ENCODE measurements around the gene UQCRHL.
A peak's percentile ranks its signal among the peaks of the same experiment; 100 is the strongest.
"Not testable (repeated sequence)": the region's sequence is repeated elsewhere in the genome, so short reads cannot be mapped to it uniquely, and the experiment has no call there.

Gene UQCRHL

DNA sequence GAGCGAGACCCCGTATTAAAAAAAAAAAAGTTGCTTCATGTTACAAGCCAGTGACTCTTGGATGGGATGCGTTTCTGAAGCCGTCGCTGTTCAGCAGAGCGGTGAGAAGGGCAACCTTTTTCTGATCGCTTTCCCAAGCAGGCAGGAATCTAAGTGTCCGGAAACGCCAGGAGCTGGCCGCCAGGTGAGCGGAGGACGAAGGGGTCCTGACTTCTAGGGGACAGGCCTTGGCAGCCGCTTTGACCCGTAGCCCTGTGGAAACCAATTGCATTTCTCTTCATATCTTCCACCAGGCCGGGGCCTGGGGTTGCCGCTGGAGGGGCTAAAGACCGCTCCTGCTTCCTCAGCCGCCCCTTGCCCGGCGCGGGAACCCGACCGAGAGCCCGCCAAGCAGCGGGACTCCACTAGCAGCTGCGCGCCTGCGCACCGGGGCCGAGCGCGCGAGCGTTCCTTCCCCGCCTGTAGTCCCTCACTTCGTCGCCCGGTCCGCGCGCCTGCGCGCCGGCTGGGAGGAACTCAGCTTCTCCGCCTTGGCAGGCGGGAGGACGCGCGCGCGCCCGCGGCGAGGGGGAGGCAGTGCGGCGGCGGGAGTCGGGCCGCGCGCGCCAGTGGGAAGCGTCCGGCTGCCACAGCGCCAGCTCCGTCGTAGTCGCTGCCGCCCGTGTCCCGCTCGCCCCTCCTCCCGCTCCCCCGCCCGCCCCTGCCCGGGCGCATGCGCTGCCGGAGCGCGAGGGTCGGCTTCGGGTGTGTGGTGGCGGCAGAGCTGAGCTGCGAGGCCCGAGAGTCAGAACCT lies 39.8 kb upstream of the UQCRHL start, which contains the start of gene SPEN:
Gene SPEN, plus strand, starts transcription at position 608 of the 793 bp plus-strand sequence. CDS start 361 bp downstream, outside the sequence.
- ATAC-seq, result peak; percentile 80
- TF ChIP-seq ZFP3 (CRISPR knock-in tag; IDR thresholded peaks at IDR 0.05), result no peak
- TF ChIP-seq, protein P1, sequence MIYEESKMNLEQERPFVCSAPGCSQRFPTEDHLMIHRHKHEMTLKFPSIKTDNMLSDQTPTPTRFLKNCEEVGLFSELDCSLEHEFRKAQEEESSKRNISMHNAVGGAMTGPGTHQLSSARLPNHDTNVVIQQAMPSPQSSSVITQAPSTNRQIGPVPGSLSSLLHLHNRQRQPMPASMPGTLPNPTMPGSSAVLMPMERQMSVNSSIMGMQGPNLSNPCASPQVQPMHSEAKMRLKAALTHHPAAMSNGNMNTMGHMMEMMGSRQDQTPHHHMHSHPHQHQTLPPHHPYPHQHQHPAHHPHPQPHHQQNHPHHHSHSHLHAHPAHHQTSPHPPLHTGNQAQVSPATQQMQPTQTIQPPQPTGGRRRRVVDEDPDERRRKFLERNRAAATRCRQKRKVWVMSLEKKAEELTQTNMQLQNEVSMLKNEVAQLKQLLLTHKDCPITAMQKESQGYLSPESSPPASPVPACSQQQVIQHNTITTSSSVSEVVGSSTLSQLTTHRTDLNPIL (CRISPR knock-in tag; IDR thresholded peaks at IDR 0.05; ENCODE audit: low read depth), result no peak
- no peak for TF ChIP-seq ZFP30 (CRISPR knock-in tag; IDR thresholded peaks at IDR 0.05)
- TF ChIP-seq, protein P2, sequence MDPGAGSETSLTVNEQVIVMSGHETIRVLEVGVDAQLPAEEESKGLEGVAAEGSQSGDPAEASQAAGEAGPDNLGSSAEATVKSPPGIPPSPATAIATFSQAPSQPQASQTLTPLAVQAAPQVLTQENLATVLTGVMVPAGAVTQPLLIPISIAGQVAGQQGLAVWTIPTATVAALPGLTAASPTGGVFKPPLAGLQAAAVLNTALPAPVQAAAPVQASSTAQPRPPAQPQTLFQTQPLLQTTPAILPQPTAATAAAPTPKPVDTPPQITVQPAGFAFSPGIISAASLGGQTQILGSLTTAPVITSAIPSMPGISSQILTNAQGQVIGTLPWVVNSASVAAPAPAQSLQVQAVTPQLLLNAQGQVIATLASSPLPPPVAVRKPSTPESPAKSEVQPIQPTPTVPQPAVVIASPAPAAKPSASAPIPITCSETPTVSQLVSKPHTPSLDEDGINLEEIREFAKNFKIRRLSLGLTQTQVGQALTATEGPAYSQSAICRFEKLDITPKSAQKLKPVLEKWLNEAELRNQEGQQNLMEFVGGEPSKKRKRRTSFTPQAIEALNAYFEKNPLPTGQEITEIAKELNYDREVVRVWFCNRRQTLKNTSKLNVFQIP (CRISPR knock-in tag; IDR thresholded peaks at IDR 0.05; ENCODE audit: borderline replicate concordance, low read depth), result no peak
- TF ChIP-seq PPARA (CRISPR knock-in tag; IDR thresholded peaks at IDR 0.05; ENCODE audit: borderline replicate concordance), result no peak
- TF ChIP-seq TCF4 (CRISPR knock-in tag; IDR thresholded peaks at IDR 0.05; ENCODE audit: borderline replicate concordance), result no peak
- TF ChIP-seq CSDC2 (CRISPR knock-in tag; IDR thresholded peaks at IDR 0.05), result no peak
- no peak for TF ChIP-seq ARNTL (CRISPR knock-in tag; IDR thresholded peaks at IDR 0.05; ENCODE audit: borderline replicate concordance, low read depth)
- no peak for TF ChIP-seq TOX (CRISPR knock-in tag; IDR thresholded peaks at IDR 0.05; ENCODE audit: borderline replicate concordance)
- TF ChIP-seq ZNF565 (CRISPR knock-in tag; conservative IDR thresholded peaks at IDR 0.05; ENCODE audit: low read depth), result no peak
- TF ChIP-seq, protein P3, sequence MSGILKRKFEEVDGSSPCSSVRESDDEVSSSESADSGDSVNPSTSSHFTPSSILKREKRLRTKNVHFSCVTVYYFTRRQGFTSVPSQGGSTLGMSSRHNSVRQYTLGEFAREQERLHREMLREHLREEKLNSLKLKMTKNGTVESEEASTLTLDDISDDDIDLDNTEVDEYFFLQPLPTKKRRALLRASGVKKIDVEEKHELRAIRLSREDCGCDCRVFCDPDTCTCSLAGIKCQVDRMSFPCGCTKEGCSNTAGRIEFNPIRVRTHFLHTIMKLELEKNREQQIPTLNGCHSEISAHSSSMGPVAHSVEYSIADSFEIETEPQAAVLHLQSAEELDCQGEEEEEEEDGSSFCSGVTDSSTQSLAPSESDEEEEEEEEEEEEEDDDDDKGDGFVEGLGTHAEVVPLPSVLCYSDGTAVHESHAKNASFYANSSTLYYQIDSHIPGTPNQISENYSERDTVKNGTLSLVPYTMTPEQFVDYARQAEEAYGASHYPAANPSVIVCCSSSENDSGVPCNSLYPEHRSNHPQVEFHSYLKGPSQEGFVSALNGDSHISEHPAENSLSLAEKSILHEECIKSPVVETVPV (CRISPR knock-in tag; IDR thresholded peaks at IDR 0.05), result no peak
- no peak for TF ChIP-seq RARB (CRISPR knock-in tag; IDR thresholded peaks at IDR 0.05)
- TF ChIP-seq ISL1 (CRISPR knock-in tag; IDR thresholded peaks at IDR 0.05), result no peak
- TF ChIP-seq SNAI2 (CRISPR knock-in tag; IDR thresholded peaks at IDR 0.05), result no peak
- TF ChIP-seq ZNF70 (CRISPR knock-in tag; IDR thresholded peaks at IDR 0.05), result no peak
- no peak for TF ChIP-seq ZNF8 (CRISPR knock-in tag; IDR thresholded peaks at IDR 0.05)
- TF ChIP-seq BACH2 (CRISPR knock-in tag; IDR thresholded peaks at IDR 0.05; ENCODE audit: borderline replicate concordance), result no peak
- no peak for TF ChIP-seq ESRRG (CRISPR knock-in tag; IDR thresholded peaks at IDR 0.05)

DNA sequence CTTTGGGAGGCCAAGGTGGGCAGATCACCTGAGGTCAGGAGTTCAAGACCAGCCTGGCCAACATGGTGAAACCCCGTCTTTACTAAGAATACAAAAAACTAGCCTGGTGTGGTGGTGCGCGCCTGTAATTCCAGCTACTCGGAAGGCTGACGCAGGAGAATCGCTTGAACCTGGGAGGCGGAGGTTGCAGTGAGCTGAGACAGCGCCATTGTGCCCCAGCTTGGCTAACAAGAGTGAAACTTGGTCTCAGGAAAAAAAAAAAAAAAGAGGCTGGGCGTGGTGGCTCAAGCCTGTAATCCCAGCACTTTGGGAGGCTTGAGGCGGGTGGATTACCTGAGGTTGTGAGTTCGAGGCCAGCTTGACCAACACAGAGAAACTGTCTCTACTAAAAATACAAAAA lies 38.6 kb upstream of the UQCRHL start:
- ATAC-seq, result not testable (repeated sequence)

DNA sequence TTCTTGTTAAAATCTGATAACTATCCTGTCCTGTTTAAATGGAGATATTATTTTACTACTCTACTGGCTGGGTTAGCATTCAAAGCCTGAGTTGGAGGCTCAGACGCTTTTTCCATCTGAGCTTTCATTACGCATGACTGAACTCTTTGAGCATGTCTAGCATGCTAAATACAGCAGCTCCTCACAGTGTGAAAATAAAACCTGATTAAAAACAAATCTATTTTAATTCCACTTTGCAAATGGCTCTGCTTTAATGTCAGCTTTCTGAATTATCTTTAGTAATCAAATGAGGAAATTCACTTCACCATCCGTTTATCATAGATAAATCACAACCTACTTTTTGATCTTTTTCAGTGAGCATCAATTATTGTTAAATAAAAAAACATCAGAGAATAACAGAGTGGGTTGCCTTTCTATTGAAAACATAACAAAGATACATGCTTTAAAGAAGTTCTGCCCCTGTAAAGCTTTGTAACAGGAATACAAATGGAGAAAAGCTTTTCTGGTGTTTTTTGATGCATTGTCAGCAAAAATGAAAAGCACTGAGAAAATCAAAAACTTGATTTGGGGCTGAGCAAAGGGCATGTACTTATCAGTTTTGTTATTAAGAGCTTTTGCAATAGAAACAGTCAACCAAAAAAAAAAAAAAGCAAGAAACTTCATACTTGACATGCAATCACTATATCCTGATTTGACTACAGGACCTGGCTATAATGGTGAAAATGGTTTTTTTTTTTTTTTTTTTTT lies 36.5 kb upstream of the UQCRHL start:
- TF ChIP-seq, protein P4, sequence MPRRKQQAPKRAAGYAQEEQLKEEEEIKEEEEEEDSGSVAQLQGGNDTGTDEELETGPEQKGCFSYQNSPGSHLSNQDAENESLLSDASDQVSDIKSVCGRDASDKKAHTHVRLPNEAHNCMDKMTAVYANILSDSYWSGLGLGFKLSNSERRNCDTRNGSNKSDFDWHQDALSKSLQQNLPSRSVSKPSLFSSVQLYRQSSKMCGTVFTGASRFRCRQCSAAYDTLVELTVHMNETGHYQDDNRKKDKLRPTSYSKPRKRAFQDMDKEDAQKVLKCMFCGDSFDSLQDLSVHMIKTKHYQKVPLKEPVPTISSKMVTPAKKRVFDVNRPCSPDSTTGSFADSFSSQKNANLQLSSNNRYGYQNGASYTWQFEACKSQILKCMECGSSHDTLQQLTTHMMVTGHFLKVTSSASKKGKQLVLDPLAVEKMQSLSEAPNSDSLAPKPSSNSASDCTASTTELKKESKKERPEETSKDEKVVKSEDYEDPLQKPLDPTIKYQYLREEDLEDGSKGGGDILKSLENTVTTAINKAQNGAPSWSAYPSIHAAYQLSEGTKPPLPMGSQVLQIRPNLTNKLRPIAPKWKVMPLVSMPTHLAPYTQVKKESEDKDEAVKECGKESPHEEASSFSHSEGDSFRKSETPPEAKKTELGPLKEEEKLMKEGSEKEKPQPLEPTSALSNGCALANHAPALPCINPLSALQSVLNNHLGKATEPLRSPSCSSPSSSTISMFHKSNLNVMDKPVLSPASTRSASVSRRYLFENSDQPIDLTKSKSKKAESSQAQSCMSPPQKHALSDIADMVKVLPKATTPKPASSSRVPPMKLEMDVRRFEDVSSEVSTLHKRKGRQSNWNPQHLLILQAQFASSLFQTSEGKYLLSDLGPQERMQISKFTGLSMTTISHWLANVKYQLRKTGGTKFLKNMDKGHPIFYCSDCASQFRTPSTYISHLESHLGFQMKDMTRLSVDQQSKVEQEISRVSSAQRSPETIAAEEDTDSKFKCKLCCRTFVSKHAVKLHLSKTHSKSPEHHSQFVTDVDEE (CRISPR knock-in tag; IDR thresholded peaks at IDR 0.05), result no peak
- TF ChIP-seq ZC3H10 (CRISPR knock-in tag; IDR thresholded peaks at IDR 0.05) (no peak), ARNTL (CRISPR knock-in tag; IDR thresholded peaks at IDR 0.05; ENCODE audit: borderline replicate concordance, low read depth) (no peak), PPARA (CRISPR knock-in tag; IDR thresholded peaks at IDR 0.05; ENCODE audit: borderline replicate concordance) (no peak), ISL1 (CRISPR knock-in tag; IDR thresholded peaks at IDR 0.05) (no peak), ZFP30 (CRISPR knock-in tag; IDR thresholded peaks at IDR 0.05) (no peak), ZNF70 (CRISPR knock-in tag; IDR thresholded peaks at IDR 0.05) (no peak), CSDC2 (CRISPR knock-in tag; IDR thresholded peaks at IDR 0.05) (no peak), SNAI2 (CRISPR knock-in tag; IDR thresholded peaks at IDR 0.05) (no peak), BACH2 (CRISPR knock-in tag; IDR thresholded peaks at IDR 0.05; ENCODE audit: borderline replicate concordance) (no peak), TCF4 (CRISPR knock-in tag; IDR thresholded peaks at IDR 0.05; ENCODE audit: borderline replicate concordance) (no peak), OSR1 (CRISPR knock-in tag; IDR thresholded peaks at IDR 0.05) (no peak), ESRRG (CRISPR knock-in tag; IDR thresholded peaks at IDR 0.05) (no peak), TOX (CRISPR knock-in tag; IDR thresholded peaks at IDR 0.05; ENCODE audit: borderline replicate concordance) (no peak)
- TF ChIP-seq, protein P2 (CRISPR knock-in tag; IDR thresholded peaks at IDR 0.05; ENCODE audit: borderline replicate concordance, low read depth), result no peak
- TF ChIP-seq, protein P5, sequence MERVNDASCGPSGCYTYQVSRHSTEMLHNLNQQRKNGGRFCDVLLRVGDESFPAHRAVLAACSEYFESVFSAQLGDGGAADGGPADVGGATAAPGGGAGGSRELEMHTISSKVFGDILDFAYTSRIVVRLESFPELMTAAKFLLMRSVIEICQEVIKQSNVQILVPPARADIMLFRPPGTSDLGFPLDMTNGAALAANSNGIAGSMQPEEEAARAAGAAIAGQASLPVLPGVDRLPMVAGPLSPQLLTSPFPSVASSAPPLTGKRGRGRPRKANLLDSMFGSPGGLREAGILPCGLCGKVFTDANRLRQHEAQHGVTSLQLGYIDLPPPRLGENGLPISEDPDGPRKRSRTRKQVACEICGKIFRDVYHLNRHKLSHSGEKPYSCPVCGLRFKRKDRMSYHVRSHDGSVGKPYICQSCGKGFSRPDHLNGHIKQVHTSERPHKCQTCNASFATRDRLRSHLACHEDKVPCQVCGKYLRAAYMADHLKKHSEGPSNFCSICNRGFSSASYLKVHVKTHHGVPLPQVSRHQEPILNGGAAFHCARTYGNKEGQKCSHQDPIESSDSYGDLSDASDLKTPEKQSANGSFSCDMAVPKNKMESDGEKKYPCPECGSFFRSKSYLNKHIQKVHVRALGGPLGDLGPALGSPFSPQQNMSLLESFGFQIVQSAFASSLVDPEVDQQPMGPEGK (CRISPR knock-in tag; IDR thresholded peaks at IDR 0.05; ENCODE audit: borderline replicate concordance), result no peak
- TF ChIP-seq, protein P1 (CRISPR knock-in tag; IDR thresholded peaks at IDR 0.05; ENCODE audit: low read depth), result no peak
- no peak for ATAC-seq

Data from SK-N-SH treated with all-trans-retinoic acid at 6 μM for 48 hours (cell line).